HG03469 (cell line): ENCODE data around the gene COL4A2.
A peak's percentile ranks its signal among the peaks of the same experiment; 100 is the strongest.

Experiments used
- ATAC-seq: cut with Tn5 transposase; IDR thresholded peaks from one replicate; pipeline ENCODE4 v1.9.1; 2021; ENCODE audit warnings: mild to moderate bottlenecking, moderate library complexity, moderate number of reproducible peaks; ENCODE audit not compliant: unreplicated experiment

Gene COL4A2

GRCh38 chr13:110396913-110397381 is 89.9 kb downstream of the COL4A2 start:
- ATAC-seq, result no peak

- no peak for ATAC-seq
Observed at GRCh38 chr13:110397436-110398115, 90.5 kb downstream of the COL4A2 start.

- ATAC-seq, result no peak
Observed at GRCh38 chr13:110398564-110399507, 91.8 kb downstream of the COL4A2 start.

GRCh38 chr13:110399801-110400200 is 92.7 kb downstream of the COL4A2 start:
- no peak for ATAC-seq

GRCh38 chr13:110400786-110401533 is 93.9 kb downstream of the COL4A2 start:
- no peak for ATAC-seq

GRCh38 chr13:110402299-110403069 is 95.4 kb downstream of the COL4A2 start:
- no peak for ATAC-seq

GRCh38 chr13:110403315-110403714 is 96.2 kb downstream of the COL4A2 start:
- ATAC-seq, result no peak

GRCh38 chr13:110403721-110404120 is 96.6 kb downstream of the COL4A2 start:
- no peak for ATAC-seq

GRCh38 chr13:110404321-110404720 is 97.2 kb downstream of the COL4A2 start:
- no peak for ATAC-seq

- no peak for ATAC-seq
Observed at GRCh38 chr13:110405597-110406450, 98.7 kb downstream of the COL4A2 start.

- ATAC-seq, result no peak
Observed at GRCh38 chr13:110407021-110407420, 99.9 kb downstream of the COL4A2 start.

GRCh38 chr13:110407531-110407930 is 100.4 kb downstream of the COL4A2 start:
- no peak for ATAC-seq

GRCh38 chr13:110408286-110408685 is 101.2 kb downstream of the COL4A2 start:
- ATAC-seq, result no peak

GRCh38 chr13:110409581-110409992 is 102.5 kb downstream of the COL4A2 start:
- ATAC-seq, result no peak

GRCh38 chr13:110410000-110410399 is 102.9 kb downstream of the COL4A2 start:
- no peak for ATAC-seq

GRCh38 chr13:110410936-110411687 is 104.0 kb downstream of the COL4A2 start:
- no peak for ATAC-seq

GRCh38 chr13:110411688-110412059 is 104.6 kb downstream of the COL4A2 start:
- ATAC-seq, result no peak

GRCh38 chr13:110412132-110412914 is 105.2 kb downstream of the COL4A2 start:
- ATAC-seq, result peak; percentile 91
